Hematopoietic multipotent progenitor cell (in vitro differentiated cells): ENCODE data around the gene ATL2. TPM values are rescaled to one million over a fixed set of nuclear protein-coding genes. Genes with fewer than 3 reads are reported as not detected.
A peak's percentile ranks its signal among the peaks of the same experiment; 100 is the strongest.
"Not testable (repeated sequence)": the region's sequence is repeated elsewhere in the genome, so short reads cannot be mapped to it uniquely, and the experiment has no call there.

ENCODE experiments used
- DNase-seq, 3 donors: peaks; one replicate each; pipeline ENCODE4 v3.0.0-alpha.2; 2011 to 2015; ENCODE audit warnings: low read depth in 2 of 3, low spot score in 2 of 3
- total RNA-seq: library from RNA; depleted of rRNA; stranded (reverse); fragments of >200 nt; gene quantifications from one replicate; pipeline ENCODE4 v1.2.3, GENCODE V29; 2012

ATL2 gene
- total RNA-seq, 1 donor: 68.7 TPM

DNA sequence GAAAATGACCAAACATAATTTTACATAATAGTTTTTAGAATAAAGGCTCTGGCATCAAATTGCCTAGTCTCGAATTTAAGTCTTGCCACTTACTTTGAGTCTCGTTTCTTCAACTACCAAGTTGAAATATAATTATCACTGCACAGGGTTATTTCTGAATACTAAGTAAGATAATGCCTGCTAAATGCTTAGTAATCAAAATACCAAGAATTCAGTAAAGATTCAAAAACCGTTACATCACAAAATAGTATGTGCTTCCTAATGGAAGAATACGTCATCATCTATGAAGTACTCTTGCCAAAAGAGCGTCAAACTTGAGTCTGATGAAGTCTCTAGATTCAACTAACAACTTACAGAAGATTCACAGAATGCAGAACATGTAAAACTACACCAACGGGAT is 40.5 kb downstream of the ATL2 start:
- DNase-seq: no peak

DNA sequence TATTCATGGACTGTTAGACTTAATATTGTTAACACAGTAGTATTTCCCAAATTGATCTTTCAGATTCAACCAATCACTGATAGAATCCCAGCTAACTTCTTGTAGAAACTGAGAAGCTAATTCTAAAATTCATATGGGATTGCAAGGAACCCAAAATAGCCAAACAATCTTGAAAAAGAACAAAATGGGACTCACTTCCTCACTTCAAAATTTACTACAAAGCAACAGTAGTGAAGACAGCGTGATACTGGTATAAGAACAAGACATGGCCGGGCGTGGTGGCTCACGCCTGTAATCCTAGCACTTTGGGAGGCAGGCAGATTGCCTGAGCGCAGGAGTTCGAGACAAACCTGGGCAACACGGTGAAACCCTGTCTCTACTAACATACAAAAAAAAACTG is 46.3 kb downstream of the ATL2 start:
- DNase-seq: no peak

DNA sequence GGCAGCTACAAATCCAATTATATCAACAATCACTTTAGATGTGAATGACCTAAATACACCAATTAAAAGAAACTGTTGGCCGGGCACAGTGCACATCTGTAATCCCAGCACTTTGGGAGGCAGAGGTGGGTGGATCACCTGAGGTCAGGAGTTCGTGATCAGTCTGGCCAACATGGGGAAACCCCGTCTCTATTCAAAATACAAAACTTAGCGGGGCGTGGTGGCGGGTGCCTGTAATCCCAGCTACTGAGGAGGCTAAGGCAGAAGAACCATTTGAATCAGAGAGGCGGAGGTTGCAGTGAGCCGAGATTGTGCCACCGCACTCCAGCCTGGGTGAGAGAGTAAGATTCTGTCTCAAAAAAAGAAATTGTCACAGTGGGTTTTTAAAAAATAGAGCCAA is 49.5 kb downstream of the ATL2 start:
- DNase-seq: no peak

DNA sequence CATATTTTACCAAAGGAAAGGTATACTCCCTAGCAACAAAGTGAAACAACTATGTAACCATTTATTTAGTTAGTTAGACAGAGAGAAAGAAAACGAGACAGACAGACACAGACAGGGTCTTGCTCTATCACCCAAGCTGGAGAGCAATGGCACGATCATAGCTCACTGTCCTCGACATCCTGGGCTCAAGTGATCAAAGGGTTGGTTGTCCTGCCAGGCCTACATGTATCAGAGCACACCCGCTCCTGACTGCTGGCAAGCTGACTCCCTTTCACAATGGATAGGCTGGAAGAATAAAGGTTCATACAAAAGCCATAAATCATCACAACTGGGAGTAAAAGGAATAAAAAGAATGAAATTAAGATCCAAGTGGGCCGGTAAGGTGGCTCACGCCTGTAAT is 53.5 kb downstream of the ATL2 start:
- no peak for DNase-seq

DNA sequence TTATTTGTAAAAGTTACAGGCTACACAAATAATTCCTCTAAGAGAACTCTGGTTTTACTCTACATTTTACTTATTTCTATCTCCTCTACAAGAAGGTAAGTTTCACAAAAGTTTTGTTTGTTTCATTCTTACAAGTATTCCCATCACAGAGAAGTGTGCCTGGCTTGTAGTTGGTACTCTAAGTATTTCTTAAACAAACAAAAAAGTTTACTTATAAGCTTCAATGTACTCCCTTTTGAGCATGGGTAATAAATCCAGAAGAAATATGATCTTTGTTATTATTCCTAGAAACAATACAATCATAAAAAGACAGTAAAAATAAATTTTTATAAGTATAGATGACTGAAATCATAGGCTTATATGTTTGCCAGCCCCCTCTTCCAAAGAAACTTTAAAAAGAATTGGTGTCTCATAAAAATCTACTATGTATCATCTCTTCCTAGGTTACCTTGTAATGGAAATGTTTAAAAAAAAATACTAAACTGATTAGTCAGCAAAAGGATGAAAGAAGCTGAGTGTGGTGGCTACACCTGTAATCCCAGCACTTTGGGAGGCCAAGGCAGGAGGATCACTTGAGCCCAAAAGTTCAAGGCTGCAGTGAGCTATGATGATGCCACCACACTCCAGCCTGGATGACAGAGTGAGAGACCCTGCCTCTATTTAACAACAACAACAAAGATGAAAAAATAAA is 54.7 kb downstream of the ATL2 start:
- DNase-seq: no peak

DNA sequence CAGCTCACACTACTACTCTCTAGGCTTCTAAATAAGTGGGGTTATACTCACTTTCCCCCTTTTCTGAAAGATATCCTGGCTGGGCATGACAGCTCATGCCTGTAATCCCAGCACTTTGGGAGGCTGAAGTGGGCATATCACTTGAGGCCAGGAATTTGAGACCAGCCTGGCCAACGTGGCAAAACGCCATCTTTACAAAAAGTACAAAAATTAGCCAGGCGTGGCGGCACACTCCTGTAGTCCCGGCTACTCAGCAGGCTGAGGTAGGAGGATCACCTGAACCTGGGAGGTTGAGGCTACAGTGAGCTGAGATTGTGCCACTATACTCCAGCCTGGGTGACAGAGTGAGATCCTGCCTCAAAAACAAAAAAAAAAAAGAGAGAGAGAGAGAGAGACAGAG is 57.8 kb downstream of the ATL2 start:
- DNase-seq: not testable (repeated sequence)

DNA sequence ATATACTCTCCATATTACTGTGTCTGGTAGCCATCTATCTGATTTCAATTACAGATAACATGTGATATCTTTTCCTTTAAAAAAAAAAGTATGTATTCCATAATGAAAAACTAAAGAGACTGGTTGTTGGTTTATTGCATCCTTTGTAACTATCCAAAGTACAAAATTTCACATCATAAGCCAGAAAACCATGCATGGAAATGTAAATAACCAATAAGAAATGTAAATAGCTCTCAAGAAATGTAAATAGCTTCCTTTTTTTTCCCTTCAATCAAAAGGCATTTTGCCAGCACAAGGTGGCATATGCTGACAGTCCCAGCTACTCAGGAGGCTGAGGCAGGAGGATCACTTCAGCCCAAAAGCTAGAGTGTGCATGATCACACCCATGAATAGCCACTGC is 59.3 kb downstream of the ATL2 start:
- no peak for DNase-seq

DNA sequence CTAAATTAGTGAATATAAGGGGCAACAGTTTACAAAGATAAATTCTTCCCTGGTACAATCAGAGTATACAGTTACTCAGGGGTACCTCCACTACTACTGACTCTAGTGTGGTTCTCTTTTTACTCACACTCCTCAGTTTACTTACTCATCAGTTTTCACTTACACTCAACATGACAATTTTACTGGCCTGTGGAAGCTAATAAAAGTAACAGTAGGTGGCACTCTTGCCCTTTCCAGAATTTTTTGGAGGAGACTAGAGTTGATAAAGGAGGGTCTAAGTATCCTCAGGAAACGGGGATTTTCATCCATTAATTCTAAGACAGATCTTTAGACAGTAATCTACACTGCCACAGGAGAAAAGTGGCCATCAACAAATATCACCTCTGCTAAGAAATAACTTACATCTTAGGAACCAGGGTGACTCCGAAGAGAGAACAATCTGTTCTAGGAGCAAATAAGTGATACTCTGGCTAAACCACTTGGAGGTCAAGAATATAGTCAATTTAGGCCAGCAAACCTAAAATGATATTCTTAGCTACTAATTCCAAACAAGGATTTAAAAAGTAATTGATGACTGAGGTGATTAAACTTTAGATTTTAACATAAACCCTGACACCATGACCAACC is 61.3 kb downstream of the ATL2 start:
- DNase-seq: peak; percentile 17 to 71 (median 38)

DNA sequence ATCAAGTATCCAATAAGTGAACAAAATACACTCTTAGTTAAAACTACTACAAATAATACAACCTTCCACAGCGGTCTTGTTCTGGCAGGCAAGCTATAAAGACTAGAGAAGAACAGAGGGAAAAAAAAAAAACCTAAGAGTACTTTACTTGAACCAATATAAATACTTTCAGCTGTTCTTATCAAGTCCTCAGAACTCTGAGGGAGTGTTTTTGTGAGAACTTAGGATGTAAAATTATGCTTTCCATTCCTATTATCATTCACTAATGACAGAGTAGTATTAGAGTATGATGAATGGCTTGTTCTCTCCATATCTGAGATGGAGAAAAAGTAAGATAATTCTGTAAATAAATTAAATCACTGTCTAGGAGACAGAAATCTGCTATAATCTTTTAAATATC is 68.3 kb downstream of the ATL2 start:
- DNase-seq: no peak

DNA sequence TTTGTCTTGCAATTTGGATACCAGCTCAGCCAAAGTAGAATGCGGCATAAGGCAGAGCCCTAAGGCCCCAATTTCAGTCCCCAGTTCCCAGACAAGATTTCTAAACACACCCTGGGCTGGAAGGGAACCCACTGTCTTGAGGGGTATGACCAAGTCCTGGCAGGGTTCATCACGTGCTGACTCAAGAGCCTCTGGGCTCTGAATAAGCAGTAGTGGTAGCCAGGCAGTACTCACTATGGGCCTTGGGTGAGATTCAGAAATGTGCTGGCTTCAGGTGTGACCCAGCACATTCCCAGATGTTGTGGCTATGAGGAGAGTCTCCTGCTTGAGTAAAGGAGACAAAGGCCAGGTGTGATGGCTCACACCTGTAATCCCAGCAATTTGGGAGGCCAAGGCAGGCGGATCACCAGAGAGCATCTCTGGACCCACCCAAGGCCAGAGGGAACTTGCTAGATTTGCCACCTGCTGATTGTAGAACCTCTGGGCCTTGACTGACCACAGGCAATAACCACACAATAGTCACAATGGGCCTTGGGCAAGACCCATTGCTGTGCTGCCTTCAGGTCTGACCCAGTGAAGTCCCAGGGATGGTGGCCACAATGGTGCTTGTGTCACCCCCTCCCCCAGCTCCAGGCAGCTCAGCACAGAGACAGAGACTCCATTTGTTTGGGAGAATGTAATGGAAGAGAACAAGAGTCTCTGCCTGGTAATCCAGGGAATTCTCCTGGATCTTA is 74.9 kb downstream of the ATL2 start:
- DNase-seq: no peak

DNA sequence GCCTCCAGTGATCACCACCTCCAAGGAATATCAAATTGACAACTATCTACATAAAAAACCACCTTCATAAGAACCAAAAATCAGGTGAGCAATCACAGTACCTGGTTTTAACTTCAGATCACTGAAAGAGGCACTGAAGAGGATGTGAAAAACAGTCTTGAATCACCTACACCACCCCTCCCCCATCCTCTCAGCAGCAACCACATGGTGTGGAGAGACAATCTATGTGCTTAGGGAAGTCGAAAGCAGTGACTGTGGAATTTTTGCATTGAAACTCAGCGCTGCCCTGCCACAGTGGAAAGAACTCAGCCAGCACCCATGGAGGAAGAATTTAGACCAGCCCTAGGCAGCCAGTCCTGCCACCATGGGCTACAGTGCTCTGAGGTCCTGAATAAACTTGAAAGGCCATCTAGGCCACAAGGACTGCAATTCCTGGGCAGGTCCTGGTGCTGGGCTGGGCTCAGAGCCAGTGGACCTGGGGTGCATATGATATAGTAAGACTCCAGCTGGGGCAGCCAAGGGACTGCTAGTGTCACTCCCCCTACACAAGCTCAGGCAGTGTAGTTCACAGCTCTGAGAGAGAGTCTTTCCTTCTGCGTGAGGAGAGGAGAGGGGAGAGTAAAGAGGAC is 75.6 kb downstream of the ATL2 start:
- DNase-seq: no peak

DNA sequence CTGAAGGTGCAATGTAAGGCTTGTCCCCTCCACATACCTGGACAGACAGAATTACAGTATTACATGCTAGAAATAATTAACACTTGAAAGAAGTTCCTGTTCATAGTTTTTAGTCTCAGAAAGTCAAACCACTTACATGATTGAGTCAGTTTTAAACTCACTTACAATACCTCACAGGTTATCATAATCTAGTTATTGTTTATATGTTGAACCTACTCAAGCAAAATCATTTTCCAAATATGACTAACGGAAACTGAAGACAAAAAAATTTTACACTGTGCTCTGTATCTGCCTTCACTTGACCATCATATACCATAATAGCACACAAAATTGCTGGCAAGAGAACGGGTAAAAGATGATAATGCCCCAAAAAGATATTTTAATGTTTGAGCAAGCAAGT is 78.5 kb downstream of the ATL2 start:
- no peak for DNase-seq

DNA sequence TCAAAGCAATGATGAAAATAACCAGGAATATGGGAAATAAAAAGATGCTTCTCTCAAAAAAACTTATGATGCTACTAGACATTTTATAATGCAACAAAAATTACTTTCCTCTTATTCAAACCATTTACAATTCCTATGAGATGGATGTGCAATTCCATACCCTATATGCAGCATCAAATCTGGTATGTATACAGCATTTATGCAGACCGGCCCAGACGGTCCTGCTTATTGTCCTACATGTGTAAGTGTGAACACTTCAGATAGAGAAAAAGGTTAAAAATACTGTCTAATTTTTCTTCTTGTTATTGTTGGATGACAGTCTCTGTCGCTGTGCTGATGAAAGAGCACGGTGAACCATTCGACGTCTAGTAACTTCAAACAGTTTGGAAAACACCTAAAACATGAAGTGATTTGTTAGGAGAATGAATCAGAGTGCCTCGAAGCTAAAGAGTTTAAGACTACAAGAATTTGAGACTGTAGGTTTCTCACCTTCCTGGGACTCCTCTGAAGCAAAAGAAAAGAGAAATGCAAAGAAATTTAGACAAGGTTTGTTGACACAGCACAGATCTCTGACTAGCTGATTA is 80.8 kb downstream of the ATL2 start:
- no peak for DNase-seq

DNA sequence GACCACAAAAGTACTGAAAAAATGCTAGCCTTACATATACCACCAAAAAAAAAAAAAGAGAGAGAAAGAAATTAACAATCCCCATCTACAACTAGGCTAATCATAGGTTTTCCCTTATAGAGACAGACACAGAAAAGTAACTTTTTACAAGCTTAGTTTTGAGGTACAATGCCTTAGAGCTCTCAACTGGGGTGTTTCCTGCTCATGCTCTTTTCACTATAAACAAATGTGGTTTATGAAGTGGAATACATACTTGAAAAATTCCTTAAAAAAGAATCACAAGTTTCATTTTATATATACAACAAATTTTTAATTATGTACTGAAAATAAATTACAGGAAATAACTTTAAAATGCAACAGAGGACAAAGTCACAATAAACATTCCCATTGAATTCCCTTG is 82.5 kb downstream of the ATL2 start:
- no peak for DNase-seq

DNA sequence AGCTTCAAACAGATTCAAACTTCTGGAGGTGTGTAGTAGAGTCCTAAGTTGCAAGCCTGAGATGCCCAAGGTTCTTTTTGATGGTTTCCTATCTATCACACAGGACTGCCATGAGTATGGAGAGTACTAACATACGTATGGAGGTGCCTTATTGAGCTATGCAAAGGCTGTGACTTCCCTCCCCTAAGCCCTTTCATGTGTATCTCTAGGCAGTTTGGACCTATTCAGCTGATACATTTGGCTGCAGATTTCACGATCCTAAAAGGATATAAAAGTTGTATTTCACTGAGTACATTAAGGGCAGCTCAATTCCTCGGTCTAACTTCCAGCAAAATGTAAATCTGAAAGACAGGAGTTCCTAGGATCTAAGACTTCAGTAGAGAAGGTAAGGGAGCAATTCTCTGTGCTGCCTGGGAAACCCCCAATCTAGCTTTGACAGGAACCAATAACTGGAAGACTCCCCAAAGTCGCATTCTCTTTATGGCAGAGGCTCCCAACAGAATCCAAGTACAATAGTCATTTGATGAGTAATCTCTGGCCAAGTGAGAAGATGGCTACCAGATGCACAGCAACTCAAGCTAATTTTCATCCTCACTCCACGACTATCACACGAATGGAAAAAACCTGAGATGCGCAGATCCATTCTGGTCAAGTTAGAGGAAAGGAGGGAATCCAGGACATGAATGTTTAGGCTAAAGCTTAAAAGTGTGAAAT is 83.8 kb downstream of the ATL2 start:
- no peak for DNase-seq

DNA sequence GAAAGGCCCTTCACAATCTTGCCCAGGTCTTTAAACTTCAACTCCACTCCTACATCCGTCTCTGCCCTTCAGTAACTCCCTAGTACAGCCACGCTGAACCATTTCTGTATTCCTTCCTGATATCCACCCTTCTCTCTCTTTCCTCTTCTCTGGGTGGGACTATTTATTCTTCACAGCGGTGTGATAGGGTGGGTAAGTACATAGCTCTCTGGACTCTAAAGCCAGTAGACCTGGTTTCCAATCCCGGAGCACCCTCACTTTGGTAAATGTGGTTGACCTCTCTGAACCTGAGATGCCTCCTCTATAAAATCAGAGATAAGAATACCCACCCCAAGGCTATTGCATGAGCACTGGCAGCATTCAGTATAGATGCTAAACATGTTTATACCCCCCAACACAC is 86.7 kb downstream of the ATL2 start:
- DNase-seq: no peak

DNA sequence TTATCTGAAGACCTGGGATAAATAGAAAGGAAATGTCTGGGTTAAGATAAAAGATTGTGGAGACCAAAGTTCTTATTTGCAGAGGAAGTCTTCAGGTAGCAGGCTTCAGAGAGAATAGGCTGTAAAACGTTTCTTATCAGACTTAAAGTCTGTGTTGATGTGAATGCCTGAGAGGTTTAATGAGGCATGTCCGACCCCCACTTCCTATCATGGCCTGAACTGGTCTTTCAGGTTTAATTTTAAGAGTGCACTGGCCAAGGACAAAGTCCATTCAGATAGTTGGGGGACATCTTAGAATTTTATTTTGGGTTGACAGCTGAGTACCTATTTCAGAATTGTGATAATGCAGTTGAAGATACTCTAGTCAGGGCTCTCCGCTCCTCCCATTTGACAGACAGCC is 92.1 kb downstream of the ATL2 start:
- no peak for DNase-seq

DNA sequence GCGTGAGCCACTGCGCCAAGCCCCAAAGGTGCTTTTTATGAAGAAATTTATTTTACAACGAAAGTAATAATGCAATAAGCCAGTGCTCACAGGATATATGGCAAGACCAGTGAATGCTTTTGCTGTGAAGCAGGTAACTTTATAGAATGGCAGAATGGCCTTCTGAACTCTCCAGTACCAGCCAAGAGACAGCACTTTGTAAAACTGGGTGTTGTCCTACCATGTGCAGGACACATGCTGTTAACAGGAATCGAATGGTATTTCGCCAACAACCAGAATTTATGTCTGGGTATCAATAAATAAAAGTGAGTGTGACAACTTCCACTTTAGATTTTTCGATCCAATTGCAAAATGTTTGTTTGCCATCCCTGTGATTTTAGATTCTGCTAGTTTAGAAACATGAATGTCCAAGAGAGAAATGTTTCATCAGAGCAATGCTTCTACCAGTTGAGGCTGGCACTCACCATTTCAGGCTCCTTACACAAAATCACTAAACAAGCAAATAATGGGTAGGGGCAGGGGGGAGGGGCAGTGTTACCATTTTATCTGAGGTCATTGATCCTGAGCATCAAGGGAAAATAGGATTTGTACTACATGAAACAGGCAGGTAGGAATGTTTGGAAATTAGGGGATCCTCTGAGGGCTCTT is 95.9 kb downstream of the ATL2 start:
- DNase-seq: no peak

DNA sequence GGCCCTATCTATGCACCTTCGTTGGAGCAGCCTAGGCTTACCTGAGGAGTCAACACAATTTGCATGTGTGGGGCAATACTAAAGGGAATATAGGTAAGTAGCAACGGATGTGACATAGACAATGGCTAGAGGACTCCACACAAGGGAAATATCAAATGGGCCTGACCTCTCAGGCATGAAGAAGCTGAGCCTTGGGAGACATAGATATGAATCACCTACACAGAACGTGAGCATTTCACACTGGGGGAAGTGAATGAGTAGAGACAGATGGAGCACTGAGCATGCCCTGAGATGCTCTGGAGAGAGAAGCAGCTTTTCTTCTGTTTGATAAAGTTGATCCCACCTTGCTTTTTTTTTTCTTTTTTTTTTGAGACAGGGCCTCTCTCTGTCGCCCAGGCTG is 97.9 kb downstream of the ATL2 start:
- no peak for DNase-seq

DNA sequence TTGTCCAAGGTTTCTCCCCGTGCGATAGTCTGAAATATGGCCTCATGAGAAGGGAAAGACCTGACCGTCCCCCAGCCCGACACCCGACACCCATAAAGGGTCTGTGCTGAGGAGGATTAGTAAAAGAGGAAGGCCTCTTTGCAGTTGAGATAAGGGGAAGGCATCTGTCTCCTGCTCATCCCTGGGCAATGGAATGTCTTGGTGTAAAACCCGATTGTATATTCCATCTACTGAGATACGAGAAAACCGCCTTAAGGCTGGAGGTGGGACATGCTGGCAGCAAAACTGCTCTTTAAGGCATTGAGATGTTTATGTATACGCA is 99.0 kb downstream of the ATL2 start:
- not testable (repeated sequence) for DNase-seq
